Measurements from ENCODE around the gene SERPINA1.

SERPINA1 gene

DNA sequence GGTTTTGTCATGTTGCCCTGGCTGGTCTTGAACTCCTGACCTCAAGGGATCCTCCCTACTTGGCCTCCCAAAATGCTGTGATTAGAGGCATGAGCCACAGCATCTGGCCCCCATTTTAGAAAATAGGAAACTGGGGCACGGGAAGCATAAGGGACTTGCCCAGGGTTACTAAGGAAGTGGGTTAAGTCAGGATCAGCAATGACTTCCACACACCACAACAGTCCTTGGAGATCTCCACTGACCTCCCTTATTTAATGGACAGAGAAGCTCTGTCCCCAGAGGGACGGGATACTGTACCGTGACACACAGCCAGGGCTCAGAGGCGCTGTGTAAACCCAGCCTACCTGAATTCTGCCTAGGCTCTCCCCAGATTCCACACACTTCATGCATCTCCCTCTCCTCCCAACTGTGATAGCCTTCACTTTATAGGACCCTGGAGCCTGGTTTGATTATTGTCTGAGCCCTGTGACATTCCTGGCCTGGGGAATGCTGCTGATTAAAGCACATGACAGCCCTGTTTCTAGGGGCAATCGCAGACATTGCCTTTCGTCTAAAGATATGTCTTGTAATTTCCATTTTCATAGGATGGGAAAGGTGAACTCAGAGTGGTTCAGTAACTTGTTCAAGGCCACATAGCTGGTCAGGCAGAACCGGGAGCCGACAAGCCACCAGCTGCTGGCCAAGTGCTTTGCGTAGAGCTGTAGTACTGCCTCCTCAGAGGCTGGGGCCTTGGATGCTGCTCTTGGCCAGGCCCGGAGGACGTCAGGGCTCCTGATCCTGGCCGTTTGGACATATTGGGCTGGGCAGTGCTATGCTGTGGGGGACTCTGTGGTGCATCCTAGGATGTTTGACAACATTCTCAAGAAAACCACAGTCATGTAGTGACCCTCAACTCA, 20.8 kb downstream of the SERPINA1 start:
- H3K4me3 ChIP-seq (ENCODE audit: low read length in 2 of 2): no peak overlapping the region
- no peaks in the 10 kb centered on the region for H3K36me3 ChIP-seq (ENCODE audit: control insufficient read depth in 2 of 2, insufficient read depth in 2 of 2, low read length in 2 of 2)
- no peak overlapping the region for H3K9ac ChIP-seq (ENCODE audit: low read length in 2 of 2)
- no peaks in the 10 kb centered on the region for H3K4me1 ChIP-seq (ENCODE audit: control insufficient read depth, insufficient read depth, low read length)
- H3K27ac ChIP-seq (ENCODE audit: low read length): no peak overlapping the region
- peaks cover 0 to 4% of the 10 kb centered on the region in 2 donors for H3K27me3 ChIP-seq (ENCODE audit: control insufficient read depth in 1 of 2, insufficient read depth in 2 of 2, low read length in 2 of 2)
- no peaks in the 10 kb centered on the region for H3K9me3 ChIP-seq (ENCODE audit: control insufficient read depth in 2 of 2, low read length in 2 of 2)

DNA sequence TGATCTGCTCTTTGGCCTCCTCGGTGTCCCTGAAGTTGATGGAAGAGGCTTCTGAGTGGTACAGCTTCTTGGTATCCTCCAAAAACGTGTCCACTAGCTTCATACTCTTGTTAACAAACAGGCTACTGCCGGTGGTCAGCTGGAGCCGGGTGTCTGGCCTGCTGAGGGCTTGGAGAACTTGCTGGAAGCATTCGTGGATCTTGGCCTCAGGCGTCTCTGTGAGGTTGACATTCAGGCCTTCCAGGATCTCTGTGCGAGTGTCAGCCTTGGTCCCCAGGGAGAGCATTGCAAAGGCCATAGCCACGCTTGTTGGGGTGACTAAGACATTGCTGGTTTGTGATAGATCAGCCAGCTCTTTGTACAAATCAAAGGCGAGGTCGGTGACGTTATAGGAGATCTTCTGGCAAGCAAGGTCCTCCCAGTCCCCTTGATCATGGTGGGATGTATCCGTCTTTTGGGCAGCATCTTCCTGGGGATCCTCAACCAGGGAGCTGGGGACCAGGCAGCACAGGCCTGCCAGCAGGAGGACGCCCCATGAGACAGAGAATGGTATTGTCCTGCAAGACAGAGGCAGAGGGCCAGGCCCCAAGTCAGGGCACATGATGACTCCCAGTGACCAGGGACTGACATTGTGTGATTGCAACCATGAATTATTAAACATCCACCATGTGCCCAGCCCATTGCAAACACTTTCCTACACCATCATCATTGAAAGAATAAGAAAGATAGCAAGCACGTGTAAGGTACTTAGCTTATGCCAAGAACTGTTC, 22.1 kb downstream of the SERPINA1 start, which contains the start of gene SERPINA2:
SERPINA2 (minus strand) TSS at position 553 of the 770 bp plus-strand sequence.
- Histone ChIP-seq H3K27me3 (ENCODE audit: control insufficient read depth in 1 of 2, insufficient read depth in 2 of 2, low read length in 2 of 2) (peaks cover 0 to 10% of the 10 kb centered on the region in 2 donors), H3K9ac (ENCODE audit: low read length in 2 of 2) (no peak within 1 kb of the TSS), H3K36me3 (ENCODE audit: control insufficient read depth in 2 of 2, insufficient read depth in 2 of 2, low read length in 2 of 2) (no peaks in the 10 kb centered on the region), H3K27ac (ENCODE audit: low read length) (no peak within 1 kb of the TSS), H3K9me3 (ENCODE audit: control insufficient read depth in 2 of 2, low read length in 2 of 2) (no peaks in the 10 kb centered on the region), H3K4me3 (ENCODE audit: low read length in 2 of 2) (no peak within 1 kb of the TSS), H3K4me1 (ENCODE audit: control insufficient read depth, insufficient read depth, low read length) (no peaks in the 10 kb centered on the region)

DNA sequence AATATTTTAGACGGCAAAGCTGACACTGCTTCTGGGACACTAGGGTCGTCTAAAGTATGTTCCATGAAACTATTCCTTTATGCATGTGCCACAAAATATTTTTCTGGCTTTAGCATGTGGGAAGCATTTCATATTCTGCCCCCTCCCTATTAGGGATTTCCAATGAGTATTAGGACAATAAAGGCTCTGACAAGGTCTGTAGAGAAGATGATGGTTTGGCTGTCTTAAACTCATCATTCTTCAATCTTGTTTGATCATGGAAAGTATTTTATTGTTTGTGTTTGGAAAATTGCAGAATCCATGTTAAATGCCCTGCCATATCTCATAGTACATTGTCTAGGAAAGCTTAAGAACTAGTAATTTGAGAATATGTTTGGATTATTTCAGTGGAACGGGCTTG, 22.8 kb downstream of the SERPINA1 start:
- Histone ChIP-seq H3K27ac (ENCODE audit: low read length) (no peak overlapping the region), H3K9me3 (ENCODE audit: control insufficient read depth in 2 of 2, low read length in 2 of 2) (no peaks in the 10 kb centered on the region), H3K27me3 (ENCODE audit: control insufficient read depth in 1 of 2, insufficient read depth in 2 of 2, low read length in 2 of 2) (peaks cover 0 to 10% of the 10 kb centered on the region in 2 donors), H3K36me3 (ENCODE audit: control insufficient read depth in 2 of 2, insufficient read depth in 2 of 2, low read length in 2 of 2) (no peaks in the 10 kb centered on the region), H3K9ac (ENCODE audit: low read length in 2 of 2) (no peak overlapping the region), H3K4me1 (ENCODE audit: control insufficient read depth, insufficient read depth, low read length) (no peaks in the 10 kb centered on the region), H3K4me3 (ENCODE audit: low read length in 2 of 2) (no peak overlapping the region)

- H3K4me1 ChIP-seq (ENCODE audit: control insufficient read depth, insufficient read depth, low read length): no peaks in the 10 kb centered on the region
- no peak overlapping the region for H3K4me3 ChIP-seq (ENCODE audit: low read length in 2 of 2)
- H3K36me3 ChIP-seq (ENCODE audit: control insufficient read depth in 2 of 2, insufficient read depth in 2 of 2, low read length in 2 of 2): no peaks in the 10 kb centered on the region
- H3K27ac ChIP-seq (ENCODE audit: low read length): no peak overlapping the region
- H3K9ac ChIP-seq (ENCODE audit: low read length in 2 of 2): no peak overlapping the region
- no peaks in the 10 kb centered on the region for H3K9me3 ChIP-seq (ENCODE audit: control insufficient read depth in 2 of 2, low read length in 2 of 2)
- H3K27me3 ChIP-seq (ENCODE audit: control insufficient read depth in 1 of 2, insufficient read depth in 2 of 2, low read length in 2 of 2): peaks cover 0 to 10% of the 10 kb centered on the region in 2 donors
Observed at GRCh38 chr14:94364964-94365363, 23.4 kb downstream of the SERPINA1 start.

- H3K9me3 ChIP-seq (ENCODE audit: control insufficient read depth in 2 of 2, low read length in 2 of 2): no peaks in the 10 kb centered on the region
- H3K36me3 ChIP-seq (ENCODE audit: control insufficient read depth in 2 of 2, insufficient read depth in 2 of 2, low read length in 2 of 2): no peaks in the 10 kb centered on the region
- no peak overlapping the region for H3K4me3 ChIP-seq (ENCODE audit: low read length in 2 of 2)
- H3K9ac ChIP-seq (ENCODE audit: low read length in 2 of 2): no peak overlapping the region
- H3K4me1 ChIP-seq (ENCODE audit: control insufficient read depth, insufficient read depth, low read length): no peaks in the 10 kb centered on the region
- peaks cover 0 to 10% of the 10 kb centered on the region in 2 donors for H3K27me3 ChIP-seq (ENCODE audit: control insufficient read depth in 1 of 2, insufficient read depth in 2 of 2, low read length in 2 of 2)
- H3K27ac ChIP-seq (ENCODE audit: low read length): no peak overlapping the region
Observed at GRCh38 chr14:94364037-94364436, 24.4 kb downstream of the SERPINA1 start.

GRCh38 chr14:94363151-94363624, 25.2 kb downstream of the SERPINA1 start:
- Histone ChIP-seq H3K27me3 (ENCODE audit: control insufficient read depth in 1 of 2, insufficient read depth in 2 of 2, low read length in 2 of 2) (peaks cover 0 to 10% of the 10 kb centered on the region in 2 donors), H3K27ac (ENCODE audit: low read length) (no peak overlapping the region), H3K36me3 (ENCODE audit: control insufficient read depth in 2 of 2, insufficient read depth in 2 of 2, low read length in 2 of 2) (no peaks in the 10 kb centered on the region), H3K4me1 (ENCODE audit: control insufficient read depth, insufficient read depth, low read length) (no peaks in the 10 kb centered on the region), H3K9ac (ENCODE audit: low read length in 2 of 2) (no peak overlapping the region), H3K4me3 (ENCODE audit: low read length in 2 of 2) (no peak overlapping the region), H3K9me3 (ENCODE audit: control insufficient read depth in 2 of 2, low read length in 2 of 2) (no peaks in the 10 kb centered on the region)

DNA sequence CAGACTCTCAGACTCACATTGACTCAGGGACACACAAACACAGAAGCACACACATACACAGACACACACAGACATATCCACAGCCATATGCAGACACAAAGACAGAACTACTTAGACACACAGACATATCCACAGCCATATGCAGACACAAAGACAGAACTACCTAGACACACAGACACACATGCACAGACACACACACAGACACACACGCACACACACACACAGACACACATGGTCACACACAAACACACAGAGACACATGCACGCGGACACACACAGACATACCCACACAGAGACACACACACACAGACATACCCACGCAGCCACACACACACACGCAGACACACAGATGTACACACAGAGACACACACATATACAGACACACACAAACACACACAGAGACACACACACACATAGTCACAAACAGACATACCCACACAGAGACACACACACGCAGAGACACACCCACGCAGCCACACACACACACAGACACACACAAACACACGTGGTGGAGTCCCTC, 25.7 kb downstream of the SERPINA1 start:
- Histone ChIP-seq H3K27ac (ENCODE audit: low read length) (no peak overlapping the region), H3K36me3 (ENCODE audit: control insufficient read depth in 2 of 2, insufficient read depth in 2 of 2, low read length in 2 of 2) (no peaks in the 10 kb centered on the region), H3K9me3 (ENCODE audit: control insufficient read depth in 2 of 2, low read length in 2 of 2) (no peaks in the 10 kb centered on the region), H3K27me3 (ENCODE audit: control insufficient read depth in 1 of 2, insufficient read depth in 2 of 2, low read length in 2 of 2) (peaks cover 0 to 10% of the 10 kb centered on the region in 2 donors), H3K4me3 (ENCODE audit: low read length in 2 of 2) (no peak overlapping the region), H3K4me1 (ENCODE audit: control insufficient read depth, insufficient read depth, low read length) (no peaks in the 10 kb centered on the region), H3K9ac (ENCODE audit: low read length in 2 of 2) (no peak overlapping the region)

DNA sequence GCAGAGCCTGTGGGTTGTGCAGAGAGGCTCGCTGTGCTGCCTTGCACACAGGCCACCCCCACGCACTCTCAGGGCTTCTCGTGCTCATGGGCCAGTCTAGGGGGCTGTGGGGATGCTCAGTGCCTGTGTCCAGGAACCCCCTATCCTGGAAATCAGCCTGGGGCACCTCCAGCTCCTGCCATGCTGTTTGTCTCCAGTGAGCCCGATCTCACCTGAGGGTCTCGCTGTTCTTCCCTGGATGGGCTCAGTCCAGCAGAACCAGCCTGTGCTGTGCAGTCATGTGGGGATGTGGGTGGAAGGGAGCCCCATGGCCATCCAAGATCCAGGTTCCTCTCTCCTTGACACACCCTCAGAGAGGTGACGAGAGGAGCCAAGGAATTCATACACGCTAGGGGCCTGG, 26.7 kb downstream of the SERPINA1 start:
- Histone ChIP-seq H3K9ac (ENCODE audit: low read length in 2 of 2) (no peak overlapping the region), H3K9me3 (ENCODE audit: control insufficient read depth in 2 of 2, low read length in 2 of 2) (no peaks in the 10 kb centered on the region), H3K4me1 (ENCODE audit: control insufficient read depth, insufficient read depth, low read length) (no peaks in the 10 kb centered on the region), H3K36me3 (ENCODE audit: control insufficient read depth in 2 of 2, insufficient read depth in 2 of 2, low read length in 2 of 2) (no peaks in the 10 kb centered on the region), H3K4me3 (ENCODE audit: low read length in 2 of 2) (no peak overlapping the region), H3K27me3 (ENCODE audit: control insufficient read depth in 1 of 2, insufficient read depth in 2 of 2, low read length in 2 of 2) (peaks cover 0 to 10% of the 10 kb centered on the region in 2 donors), H3K27ac (ENCODE audit: low read length) (no peak overlapping the region)

DNA sequence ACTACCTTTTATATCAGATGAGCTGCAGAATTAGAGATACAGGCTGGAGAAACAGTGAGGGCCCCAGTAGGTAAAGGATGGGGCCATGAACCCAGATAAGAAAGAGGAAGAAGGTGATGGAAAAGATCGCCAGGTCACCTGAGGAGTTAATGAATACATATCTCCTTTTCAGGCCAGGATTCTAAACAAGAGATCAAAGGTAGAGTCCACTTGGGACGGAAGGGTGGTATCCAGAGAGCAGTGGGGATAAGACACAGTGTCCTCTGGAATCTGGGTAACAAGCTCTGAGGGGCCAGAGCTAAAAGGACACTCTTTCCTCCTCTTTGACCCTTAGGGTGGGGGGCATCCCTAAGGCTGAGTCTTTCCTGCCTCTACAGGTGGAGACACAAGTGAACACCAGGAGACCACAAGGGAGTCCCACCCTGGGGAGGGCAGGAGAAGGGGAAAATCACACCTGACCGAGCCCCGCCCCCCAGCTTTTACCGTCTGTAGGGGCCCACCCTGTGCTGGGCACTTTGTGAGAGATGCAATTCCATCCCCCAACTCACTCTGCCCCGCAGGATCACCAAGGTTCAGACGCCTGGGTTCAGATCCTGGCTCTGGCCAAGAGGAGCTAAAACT, 27.3 kb downstream of the SERPINA1 start:
- Histone ChIP-seq H3K27ac (ENCODE audit: low read length) (no peak overlapping the region), H3K36me3 (ENCODE audit: control insufficient read depth in 2 of 2, insufficient read depth in 2 of 2, low read length in 2 of 2) (no peaks in the 10 kb centered on the region), H3K27me3 (ENCODE audit: control insufficient read depth in 1 of 2, insufficient read depth in 2 of 2, low read length in 2 of 2) (peaks cover 0 to 10% of the 10 kb centered on the region in 2 donors), H3K9ac (ENCODE audit: low read length in 2 of 2) (no peak overlapping the region), H3K4me1 (ENCODE audit: control insufficient read depth, insufficient read depth, low read length) (no peaks in the 10 kb centered on the region), H3K9me3 (ENCODE audit: control insufficient read depth in 2 of 2, low read length in 2 of 2) (no peaks in the 10 kb centered on the region), H3K4me3 (ENCODE audit: low read length in 2 of 2) (no peak overlapping the region)

DNA sequence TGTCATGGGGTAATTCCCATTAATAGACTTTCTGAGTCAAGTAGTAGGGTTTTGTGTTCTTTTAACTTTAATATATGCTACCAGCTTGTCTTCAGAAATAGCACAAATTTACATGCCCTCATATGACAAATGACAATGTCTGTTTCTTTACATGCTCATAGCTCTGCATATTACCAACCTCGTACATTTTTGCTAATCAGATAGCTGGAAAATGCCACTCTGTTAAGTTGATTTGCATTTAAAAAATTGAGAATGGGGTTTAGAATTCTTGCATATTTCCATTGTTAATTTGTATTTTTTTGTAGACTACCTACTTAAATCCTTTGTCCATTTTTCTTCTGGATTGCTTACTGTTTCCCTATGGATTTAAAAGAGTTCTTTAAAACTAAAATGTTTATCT, 31.2 kb downstream of the SERPINA1 start:
- H3K4me1 ChIP-seq (ENCODE audit: control insufficient read depth, insufficient read depth, low read length): no peaks in the 10 kb centered on the region
- peaks cover 0 to 4% of the 10 kb centered on the region in 2 donors for H3K27me3 ChIP-seq (ENCODE audit: control insufficient read depth in 1 of 2, insufficient read depth in 2 of 2, low read length in 2 of 2)
- no peak overlapping the region for H3K4me3 ChIP-seq (ENCODE audit: low read length in 2 of 2)
- no peak overlapping the region for H3K9ac ChIP-seq (ENCODE audit: low read length in 2 of 2)
- H3K36me3 ChIP-seq (ENCODE audit: control insufficient read depth in 2 of 2, insufficient read depth in 2 of 2, low read length in 2 of 2): no peaks in the 10 kb centered on the region
- peaks cover 0 to 2% of the 10 kb centered on the region in 2 donors for H3K9me3 ChIP-seq (ENCODE audit: control insufficient read depth in 2 of 2, low read length in 2 of 2)
- no peak overlapping the region for H3K27ac ChIP-seq (ENCODE audit: low read length)

Data from stomach smooth muscle (tissue), 2 donors.